H1 (cell line): ENCODE results near the gene CDYL. TPM values are rescaled to one million over a fixed set of nuclear protein-coding genes. Genes with fewer than 3 reads are reported as not detected.

Experiments used
- CTCF ChIA-PET: fragments of 300-600 bp; sonication (Branson Sonifier 250); formaldehyde crosslinking; loops from one replicate; lab custom pipeline; 2021; ENCODE audit not compliant: partially characterized antibody; lab: Charles Lee
- POLR2A ChIA-PET: fragments of 300-600 bp; sonication (Branson Sonifier 250); formaldehyde crosslinking; loops from one replicate; lab custom pipeline; 2021; ENCODE audit warnings: inconsistent platforms; ENCODE audit not compliant: partially characterized antibody; lab: Charles Lee
- DNase-seq, 2 experiments: peaks; one replicate each; pipeline versions ENCODE4 v3.0.0 to v3.0.0-alpha.2; 2010 to 2022; ENCODE audit warnings: low spot score in 2 of 2, low read depth in 1 of 2, mixed read lengths in 1 of 2
- FAIRE-seq: peaks from 2 replicates; lab custom pipeline; 2011; peaks lifted over from hg19 to GRCh38; lab: Jason Lieb, UNC
- H2AFZ ChIP-seq: 2 replicates; pipeline ENCODE4 v1.8.1; 2012; ENCODE audit warnings: low read length, inconsistent platforms
- H2AK5ac ChIP-seq: 2 replicates; pipeline ENCODE4 v1.6.1; 2013; ENCODE audit warnings: low read depth, low read length
- H2BK120ac ChIP-seq: replicated peaks from 2 replicates; pipeline ENCODE3; 2013; ENCODE audit warnings: low read depth, low read length, inconsistent platforms
- H2BK12ac ChIP-seq: 2 replicates; pipeline ENCODE4 v1.6.1; 2013; ENCODE audit warnings: low read depth, low read length
- H2BK15ac ChIP-seq: 2 replicates; pipeline ENCODE4 v1.6.1; 2013; ENCODE audit warnings: low read length
- H2BK20ac ChIP-seq: 2 replicates; pipeline ENCODE4 v1.6.1; 2013; ENCODE audit warnings: low read length
- H2BK5ac ChIP-seq: 2 replicates; pipeline ENCODE4 v1.6.1; 2013; ENCODE audit warnings: low read depth, low read length
- H3K14ac ChIP-seq: 2 replicates; pipeline ENCODE4 v1.6.1; 2013; ENCODE audit warnings: inconsistent platforms; ENCODE audit not compliant: insufficient read length
- H3K18ac ChIP-seq: 2 replicates; pipeline ENCODE4 v1.6.1; 2013; ENCODE audit warnings: low read length; ENCODE audit errors: extremely low read depth
- H3K23ac ChIP-seq: 2 replicates; pipeline ENCODE4 v1.6.1; 2013; ENCODE audit warnings: inconsistent platforms; ENCODE audit not compliant: insufficient read length
- H3K23me2 ChIP-seq: 2 replicates; pipeline ENCODE4 v1.6.1; 2013; ENCODE audit warnings: low read depth, low read length
- H3K27ac ChIP-seq: 2 replicates; pipeline ENCODE4 v1.6.1; 2011; ENCODE audit warnings: low read depth, low read length, inconsistent platforms
- H3K27me3 ChIP-seq, 4 experiments: replicated peaks in 1 of 4; 1 replicate in 1 of 4; 2 replicates in 3 of 4; pipeline versions ENCODE4 v1.6.1 to v1.8.1; 2011 to 2013; ENCODE audit warnings: low read length in 3 of 4, mild to moderate bottlenecking in 3 of 4, inconsistent platforms in 2 of 4, mixed read lengths in 2 of 4, moderate library complexity in 1 of 4; ENCODE audit not compliant: control insufficient read depth in 3 of 4, insufficient read depth in 3 of 4; ENCODE audit errors: extremely low read depth in 1 of 4
- H3K36me3 ChIP-seq, 4 experiments: 2 replicates each; pipeline versions ENCODE4 v1.6.1 to v1.8.1; 2011 to 2013; ENCODE audit warnings: mild to moderate bottlenecking in 4 of 4, low read length in 3 of 4, moderate library complexity in 2 of 4, control low read depth in 1 of 4, inconsistent platforms in 1 of 4; ENCODE audit not compliant: insufficient read depth in 4 of 4, control insufficient read depth in 2 of 4
- H3K4ac ChIP-seq: replicated peaks from 2 replicates; pipeline ENCODE3; 2013; ENCODE audit warnings: low read length, low read depth, mixed read lengths, inconsistent platforms; ENCODE audit not compliant: insufficient read length
- H3K4me1 ChIP-seq, 4 experiments: replicated peaks in 1 of 4; 1 replicate in 1 of 4; 2 replicates in 3 of 4; pipeline versions ENCODE4 v1.6.1 to v1.8.1; 2011 to 2013; ENCODE audit warnings: low read length in 3 of 4, inconsistent platforms in 2 of 4, mixed read lengths in 1 of 4; ENCODE audit not compliant: insufficient read depth in 4 of 4, control insufficient read depth in 3 of 4
- H3K4me2 ChIP-seq, 2 experiments: 2 replicates each; pipeline versions ENCODE4 v1.6.1 to v1.8.1; 2011 to 2013; ENCODE audit warnings: low read depth in 2 of 2, low read length in 2 of 2, control low read depth in 1 of 2, inconsistent platforms in 1 of 2, mild to moderate bottlenecking in 1 of 2; ENCODE audit not compliant: insufficient read depth in 1 of 2
- H3K4me3 ChIP-seq, 4 experiments: fragments of 200-600, 300-600 bp in 1 of 4; sonication (generic), shearing (Covaris generic), sonication (Bioruptor Twin) in 1 of 4; 2 replicates each; pipeline versions ENCODE4 v1.5.1 to v1.8.1; 2011 to 2016; ENCODE audit warnings: low read length in 4 of 4, low read depth in 3 of 4, control low read depth in 2 of 4, inconsistent platforms in 2 of 4, mild to moderate bottlenecking in 2 of 4, mixed read lengths in 1 of 4, moderate library complexity in 1 of 4; ENCODE audit not compliant: insufficient read depth in 2 of 4; ENCODE audit errors: extremely low read depth in 1 of 4
- H3K56ac ChIP-seq: replicated peaks from 2 replicates; pipeline ENCODE3; 2013; ENCODE audit warnings: low read depth, mild to moderate bottlenecking, mixed read lengths, low read length, inconsistent platforms; ENCODE audit not compliant: insufficient read length
- H3K79me1 ChIP-seq: 2 replicates; pipeline ENCODE4 v1.6.1; 2013; ENCODE audit warnings: low read depth, low read length, control low read depth
- H3K79me2 ChIP-seq, 2 experiments: 2 replicates each; pipeline versions ENCODE4 v1.6.1 to v1.8.1; 2012 to 2013; ENCODE audit warnings: low read length in 2 of 2, mild to moderate bottlenecking in 2 of 2, inconsistent platforms in 1 of 2; ENCODE audit not compliant: insufficient read depth in 2 of 2, control insufficient read depth in 1 of 2
- H3K9ac ChIP-seq, 4 experiments: replicated peaks in 1 of 4; 1 replicate in 1 of 4; 2 replicates in 3 of 4; pipeline versions ENCODE4 v1.6.1 to v1.8.1; 2011 to 2013; ENCODE audit warnings: low read depth in 3 of 4, low read length in 3 of 4, control low read depth in 2 of 4, mild to moderate bottlenecking in 2 of 4, moderate library complexity in 2 of 4, inconsistent platforms in 1 of 4; ENCODE audit errors: extremely low read depth in 1 of 4
- H3K9me3 ChIP-seq, 2 experiments: 2 replicates each; pipeline versions ENCODE4 v1.6.1 to v1.8.1; 2012 to 2013; ENCODE audit warnings: mild to moderate bottlenecking in 2 of 2, moderate library complexity in 2 of 2, control low read depth in 1 of 2, inconsistent platforms in 1 of 2, low read depth in 1 of 2, low read length in 1 of 2, mixed read lengths in 1 of 2; ENCODE audit not compliant: insufficient read depth in 2 of 2
- H4K20me1 ChIP-seq, 2 experiments: replicated peaks in 1 of 2; 2 replicates each; pipeline versions ENCODE3 to v1.8.1; 2011 to 2013; ENCODE audit warnings: inconsistent platforms in 2 of 2, low read length in 2 of 2, mild to moderate bottlenecking in 1 of 2; ENCODE audit not compliant: insufficient read depth in 2 of 2, control insufficient read depth in 1 of 2
- H4K5ac ChIP-seq: 2 replicates; pipeline ENCODE4 v1.6.1; 2013; ENCODE audit warnings: low read length, low read depth, mixed read lengths, inconsistent platforms; ENCODE audit not compliant: insufficient read length
- H4K8ac ChIP-seq: 2 replicates; pipeline ENCODE4 v1.8.0; 2013; ENCODE audit warnings: mild to moderate bottlenecking, moderate library complexity, low read length, inconsistent platforms; ENCODE audit not compliant: insufficient read depth; ENCODE audit errors: extremely low read depth
- H4K91ac ChIP-seq: replicated peaks from 2 replicates; pipeline ENCODE3; 2013; ENCODE audit warnings: low read length, mixed read lengths, inconsistent platforms; ENCODE audit not compliant: insufficient read length
- CHD1 ChIP-seq: IDR thresholded peaks from 2 replicates; pipeline ENCODE4 v1.6.1; 2012; ENCODE audit warnings: low read depth, low read length, improper control_type of control experiment
- HDAC6 ChIP-seq: IDR thresholded peaks from one replicate; pipeline ENCODE4 v1.7.1; 2012; ENCODE audit warnings: low read depth, mild to moderate bottlenecking, inconsistent platforms, low read length, moderate library complexity
- NRF1 ChIP-seq: IDR thresholded peaks from 2 replicates; pipeline ENCODE4 v1.6.1; 2011; ENCODE audit warnings: mild to moderate bottlenecking, low read depth, low read length, improper control_type of control experiment
- POLR2AphosphoS5 ChIP-seq: IDR thresholded peaks from 2 replicates; pipeline ENCODE4 v1.6.1; 2011; ENCODE audit warnings: low read depth, low read length
- RBBP5 ChIP-seq: IDR thresholded peaks from 2 replicates; pipeline ENCODE4 v1.7.1; 2012; ENCODE audit warnings: low read depth, mild to moderate bottlenecking, inconsistent platforms, low read length, moderate library complexity, borderline replicate concordance
- WGBS, 2 experiments: shearing (Covaris generic) in 1 of 2; methylation state at CpG; one replicate each; pipeline versions ENCODE4 v1.1.6 to v1.1.7; 2013 to 2015; ENCODE audit warnings: low lambda C conversion rate in 2 of 2, mixed read lengths in 2 of 2, inconsistent platforms in 1 of 2, low coverage in 1 of 2, missing lambda C conversion rate in 1 of 2; ENCODE audit not compliant: insufficient replicate concordance in 2 of 2, insufficient coverage in 1 of 2, insufficient read length in 1 of 2; ENCODE audit errors: extremely low coverage in 1 of 2, missing lambda C conversion rate in 1 of 2; 5-methylcytosine and 5-hydroxymethylcytosine counted together
- polyA plus RNA-seq, 7 experiments: library from polyadenylated mRNA; depleted of rRNA in 3 of 7; stranded (reverse) in 5 of 7; unstranded in 2 of 7; fragments of >200 nt in 5 of 7; fragments of 200-250 nt in 2 of 7; gene quantifications; 1 replicate in 5 of 7; 2 replicates in 1 of 7; 4 replicates in 1 of 7; pipeline versions ENCODE4 v1.2.1 to v1.2.3, GENCODE V29; 2011 to 2013; ENCODE audit warnings: missing spikeins in 2 of 7, mixed read lengths in 2 of 7
- total RNA-seq: library from RNA; stranded (reverse); fragmentation: NEBNext Ultra II Directional; extraction: Animal tissue kit (Norgen Biotek cat#: 25700); gene quantifications from 2 replicates; pipeline ENCODE4 v1.2.1, GENCODE V29; 2021

Gene CDYL
- total and polyA plus RNA-seq, 2 of the 8 experiments (the other 6 are each of a cell fraction or from before 2014, with no cell fraction given), result 56.4 to 119 TPM

GRCh38 chr6:4818272-4818938, 42.2 kb downstream of the CDYL start:
- no peak overlapping the region for H4K5ac ChIP-seq
- peaks cover 34 to 100% of the 10 kb centered on the region in 2 experiments for H3K79me2 ChIP-seq
- no peak overlapping the region for H3K27ac ChIP-seq
- H3K9me3 ChIP-seq, result no peaks in the 10 kb centered on the region
- H3K9ac ChIP-seq, result no peak overlapping the region
- H3K4ac ChIP-seq, result no peak overlapping the region
- CTCF ChIA-PET, result no interaction called here
- peaks cover 14% of the 10 kb centered on the region for H3K79me1 ChIP-seq
- H3K14ac ChIP-seq, result no peak overlapping the region
- peaks cover 0 to 5% (median 4%) of the 10 kb centered on the region in 4 experiments; a peak in 4 of 7 replicates for H3K4me1 ChIP-seq
- no peak overlapping the region for H4K8ac ChIP-seq
- DNase-seq, result no peak
- H2AK5ac ChIP-seq, result no peak overlapping the region
- no peaks in the 10 kb centered on the region for H3K36me3 ChIP-seq
- H2BK120ac ChIP-seq, result no peak overlapping the region
- WGBS, 2 experiments, result 91% methylated on average over 4 of the region's 4 CpGs; no CpG with 5 or more reads in 1 of the 2 experiments
- H3K23me2 ChIP-seq, result no peaks in the 10 kb centered on the region
- no peak overlapping the region for H4K91ac ChIP-seq
- no peak overlapping the region for H2BK20ac ChIP-seq
- H3K18ac ChIP-seq, result no peak overlapping the region
- H4K20me1 ChIP-seq, result peaks cover 27 to 33% of the 10 kb centered on the region in 2 experiments
- no peak overlapping the region for H2BK15ac ChIP-seq
- H3K56ac ChIP-seq, result no peak overlapping the region
- H3K23ac ChIP-seq, result no peak overlapping the region
- no peak overlapping the region for H2AFZ ChIP-seq
- H3K27me3 ChIP-seq, result no peaks in the 10 kb centered on the region
- no peak for TF ChIP-seq RBBP5
- no peak for TF ChIP-seq HDAC6
- no peak for TF ChIP-seq CHD1
- TF ChIP-seq NRF1, result no peak
- TF ChIP-seq POLR2AphosphoS5, result no peak
- TF ChIP-seq, all 59 proteins: peak for 0
- no peak overlapping the region for H3K4me2 ChIP-seq
- no peak overlapping the region for H3K4me3 ChIP-seq
- no peak overlapping the region for H2BK5ac ChIP-seq
- no peak overlapping the region for H2BK12ac ChIP-seq
- no peak for FAIRE-seq
- POLR2A ChIA-PET, result no interaction called here
